ENCODE results near the gene CDK8. TPM values are rescaled to one million over a fixed set of nuclear protein-coding genes. Genes with fewer than 3 reads are reported as not detected.
"Not testable (repeated sequence)": the region's sequence is repeated elsewhere in the genome, so short reads cannot be mapped to it uniquely, and the experiment has no call there.

The CDK8 gene
- total RNA-seq, 2 experiments from 2014 or later, result 14.1 to 15.5 TPM

DNA sequence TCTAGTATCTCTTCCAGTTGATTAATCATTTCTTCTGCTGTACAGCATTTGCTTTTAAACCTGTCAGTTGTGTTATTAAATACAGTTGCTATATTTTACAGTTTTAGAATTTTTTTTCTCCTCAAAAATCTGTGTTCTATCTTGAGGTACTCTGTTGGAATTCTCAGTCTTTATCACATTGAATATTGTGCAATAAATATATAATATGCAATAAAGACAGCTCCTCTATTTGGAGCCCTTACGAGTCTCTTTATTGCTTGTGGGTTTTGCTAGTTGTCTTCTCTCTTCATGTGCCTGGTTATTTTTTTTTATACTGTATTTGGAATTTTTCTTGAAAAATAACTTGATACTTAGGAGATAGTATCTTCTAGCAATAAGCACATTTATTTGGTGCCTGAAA lies 51.7 kb downstream of the CDK8 start:
- peaks cover 7% of the 10 kb centered on the region for H3K9me3 Mint-ChIP-seq
- no peak overlapping the region for H3K27ac Mint-ChIP-seq
- no peak overlapping the region for H3K4me3 Mint-ChIP-seq
- ChIA-PET CTCF (no interaction called here), POLR2A (no interaction called here)
- peaks cover 5% of the 10 kb centered on the region for H3K4me1 Mint-ChIP-seq
- no peaks in the 10 kb centered on the region for H3K27me3 Mint-ChIP-seq
- DNase-seq, result no peak
- H3K36me3 Mint-ChIP-seq (ENCODE audit: low read depth), result no peaks in the 10 kb centered on the region

GRCh38 chr13:26307701-26308100 lies 53.8 kb downstream of the CDK8 start:
- Mint-ChIP-seq H3K4me1 (peaks cover 5% of the 10 kb centered on the region), H3K27me3 (no peaks in the 10 kb centered on the region), H3K36me3 (ENCODE audit: low read depth) (no peaks in the 10 kb centered on the region), H3K4me3 (no peak overlapping the region), H3K27ac (no peak overlapping the region), H3K9me3 (peaks cover 10% of the 10 kb centered on the region)
- ChIA-PET POLR2A (no interaction called here), CTCF (no interaction called here)
- no peak for DNase-seq

- Mint-ChIP-seq H3K27me3 (no peaks in the 10 kb centered on the region), H3K4me1 (peaks cover 5% of the 10 kb centered on the region), H3K9me3 (peaks cover 10% of the 10 kb centered on the region), H3K4me3 (no peak overlapping the region), H3K36me3 (ENCODE audit: low read depth) (no peaks in the 10 kb centered on the region), H3K27ac (no peak overlapping the region)
- DNase-seq, result no peak
- POLR2A ChIA-PET, result no interaction called here
- CTCF ChIA-PET, result no interaction called here
Measured at GRCh38 chr13:26308250-26308649, 54.3 kb downstream of the CDK8 start.

DNA sequence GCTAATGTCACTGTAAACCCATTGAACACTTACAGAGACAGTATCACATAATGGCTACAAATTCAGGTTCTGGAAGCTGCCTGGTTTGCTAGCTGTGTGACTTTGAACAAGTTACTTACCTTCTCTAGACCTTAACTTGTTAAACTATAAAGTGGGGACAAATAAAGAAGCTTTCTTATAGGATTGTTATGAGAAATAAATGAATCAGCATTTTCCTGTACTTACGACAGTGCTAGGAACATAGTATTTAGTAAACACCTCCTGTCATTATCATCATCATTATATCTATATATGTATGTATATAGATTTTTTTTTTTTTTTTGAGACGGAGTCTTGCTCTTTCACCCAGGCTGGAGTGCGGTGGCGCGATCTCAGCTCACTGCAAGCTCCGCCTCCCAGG lies 54.9 kb downstream of the CDK8 start:
- H3K4me3 Mint-ChIP-seq, result no peak overlapping the region
- H3K27me3 Mint-ChIP-seq, result no peaks in the 10 kb centered on the region
- DNase-seq, result no peak
- H3K27ac Mint-ChIP-seq, result no peak overlapping the region
- H3K36me3 Mint-ChIP-seq (ENCODE audit: low read depth), result peaks cover 2% of the 10 kb centered on the region
- POLR2A ChIA-PET, result no interaction called here
- H3K4me1 Mint-ChIP-seq, result peaks cover 7% of the 10 kb centered on the region
- H3K9me3 Mint-ChIP-seq, result peaks cover 10% of the 10 kb centered on the region
- CTCF ChIA-PET, result interaction anchor here (0.7 kb wide), 1 partner anchor 40 kb away, joined by 3 read pairs; no protein-coding TSS in a partner anchor

- Mint-ChIP-seq H3K9me3 (peaks cover 10% of the 10 kb centered on the region), H3K4me3 (no peak overlapping the region), H3K27ac (no peak overlapping the region), H3K27me3 (no peaks in the 10 kb centered on the region), H3K36me3 (ENCODE audit: low read depth) (peaks cover 2% of the 10 kb centered on the region), H3K4me1 (peaks cover 5% of the 10 kb centered on the region)
- CTCF ChIA-PET, result no interaction called here
- POLR2A ChIA-PET, result no interaction called here
- no peak for DNase-seq
Measured at GRCh38 chr13:26310003-26310402, 56.1 kb downstream of the CDK8 start.

DNA sequence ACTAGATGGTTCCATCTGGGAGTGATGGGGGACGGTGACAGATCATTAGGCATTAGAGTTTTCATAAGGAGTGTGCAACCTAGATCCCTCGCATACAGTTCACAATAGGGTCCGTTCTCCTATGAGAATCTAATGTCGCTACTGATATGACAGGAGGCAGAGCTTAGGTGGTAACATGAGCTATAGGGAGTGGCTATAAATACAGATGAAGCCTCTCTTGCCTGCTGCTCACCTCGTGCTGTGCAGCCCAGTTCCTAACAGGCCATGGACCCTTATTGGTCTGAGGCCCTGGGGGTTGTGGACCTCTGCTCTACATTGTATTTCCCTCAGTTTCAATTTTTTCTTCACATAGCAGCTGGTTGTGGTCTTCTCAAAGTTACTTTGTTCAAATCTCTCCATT lies 56.5 kb downstream of the CDK8 start:
- DNase-seq, result no peak
- Mint-ChIP-seq H3K27me3 (no peaks in the 10 kb centered on the region), H3K36me3 (ENCODE audit: low read depth) (peaks cover 2% of the 10 kb centered on the region), H3K4me1 (peaks cover 5% of the 10 kb centered on the region), H3K9me3 (peaks cover 10% of the 10 kb centered on the region), H3K4me3 (no peak overlapping the region), H3K27ac (no peak overlapping the region)
- ChIA-PET CTCF (no interaction called here), POLR2A (no interaction called here)

DNA sequence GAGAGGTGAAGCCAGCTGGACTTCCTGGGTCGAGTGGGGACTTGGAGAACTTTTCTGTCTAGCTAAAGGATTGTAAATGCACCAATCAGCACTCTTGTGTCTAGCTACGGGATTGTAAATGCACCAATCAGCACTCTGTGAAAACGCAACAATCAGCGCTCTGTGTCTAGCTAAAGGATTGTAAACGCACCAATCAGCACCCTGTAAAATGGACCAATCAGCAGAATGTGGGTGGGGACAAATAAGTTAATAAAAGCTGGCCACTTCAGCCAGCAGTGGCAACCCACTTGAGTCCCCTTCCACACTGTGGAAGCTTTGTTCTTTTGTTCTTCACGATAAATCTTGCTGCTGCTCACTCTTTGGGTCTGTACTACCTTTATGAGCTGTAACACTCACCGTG lies 58.1 kb downstream of the CDK8 start:
- H3K4me3 Mint-ChIP-seq; H3K4me1 Mint-ChIP-seq; H3K27me3 Mint-ChIP-seq; H3K36me3 Mint-ChIP-seq (ENCODE audit: low read depth); POLR2A ChIA-PET; CTCF ChIA-PET; H3K27ac Mint-ChIP-seq; DNase-seq: not testable (repeated sequence)
- peaks cover 13% of the 10 kb centered on the region for H3K9me3 Mint-ChIP-seq

- CTCF ChIA-PET; H3K9me3 Mint-ChIP-seq; H3K4me3 Mint-ChIP-seq; H3K27ac Mint-ChIP-seq; POLR2A ChIA-PET; H3K36me3 Mint-ChIP-seq (ENCODE audit: low read depth); H3K4me1 Mint-ChIP-seq; DNase-seq; H3K27me3 Mint-ChIP-seq: not testable (repeated sequence)
Measured at GRCh38 chr13:26316095-26316494, 62.2 kb downstream of the CDK8 start.

DNA sequence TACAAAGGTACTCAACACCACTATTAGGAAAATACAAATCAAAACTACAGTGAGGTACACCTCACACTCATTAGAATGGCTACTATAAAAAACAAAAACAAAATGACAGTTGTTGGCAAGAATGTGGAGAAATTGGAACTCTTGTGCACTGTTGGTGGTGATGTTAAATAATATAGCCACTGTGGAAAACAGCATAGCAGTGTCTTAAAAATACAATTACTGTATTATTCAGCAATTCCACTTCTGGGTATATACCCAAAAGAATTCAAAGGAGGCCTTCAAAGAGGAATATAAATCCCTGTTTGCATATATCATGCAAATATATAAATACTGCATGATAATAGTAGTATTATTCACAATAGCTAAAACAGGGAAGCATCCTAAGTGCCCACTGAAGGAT lies 66.8 kb downstream of the CDK8 start:
- H3K9me3 Mint-ChIP-seq, result peaks cover under 1% of the 10 kb centered on the region
- no peak for DNase-seq
- CTCF ChIA-PET, result interaction anchor here (0.6 kb wide), 2 partner anchors 133 to 462 kb away, joined by 3 read pairs; no protein-coding TSS in a partner anchor
- H3K4me3 Mint-ChIP-seq, result no peak overlapping the region
- no peaks in the 10 kb centered on the region for H3K36me3 Mint-ChIP-seq (ENCODE audit: low read depth)
- POLR2A ChIA-PET, result no interaction called here
- no peak overlapping the region for H3K27ac Mint-ChIP-seq
- peaks cover 5% of the 10 kb centered on the region for H3K4me1 Mint-ChIP-seq
- no peaks in the 10 kb centered on the region for H3K27me3 Mint-ChIP-seq

- Mint-ChIP-seq H3K9me3 (no peaks in the 10 kb centered on the region), H3K27ac (no peak overlapping the region), H3K36me3 (ENCODE audit: low read depth) (no peaks in the 10 kb centered on the region), H3K4me1 (peaks cover 9% of the 10 kb centered on the region), H3K4me3 (no peak overlapping the region), H3K27me3 (no peaks in the 10 kb centered on the region)
- ChIA-PET CTCF (no interaction called here), POLR2A (no interaction called here)
- no peak for DNase-seq
Measured at GRCh38 chr13:26323127-26323526, 69.2 kb downstream of the CDK8 start.

- Mint-ChIP-seq H3K9me3 (peaks cover 3% of the 10 kb centered on the region), H3K4me3 (no peak overlapping the region), H3K4me1 (peaks cover 14% of the 10 kb centered on the region), H3K27ac (no peak overlapping the region), H3K36me3 (ENCODE audit: low read depth) (peaks cover under 1% of the 10 kb centered on the region), H3K27me3 (no peaks in the 10 kb centered on the region)
- DNase-seq, result no peak
- CTCF ChIA-PET, result no interaction called here
- POLR2A ChIA-PET, result no interaction called here
Measured at GRCh38 chr13:26323764-26324163, 69.8 kb downstream of the CDK8 start.

DNA sequence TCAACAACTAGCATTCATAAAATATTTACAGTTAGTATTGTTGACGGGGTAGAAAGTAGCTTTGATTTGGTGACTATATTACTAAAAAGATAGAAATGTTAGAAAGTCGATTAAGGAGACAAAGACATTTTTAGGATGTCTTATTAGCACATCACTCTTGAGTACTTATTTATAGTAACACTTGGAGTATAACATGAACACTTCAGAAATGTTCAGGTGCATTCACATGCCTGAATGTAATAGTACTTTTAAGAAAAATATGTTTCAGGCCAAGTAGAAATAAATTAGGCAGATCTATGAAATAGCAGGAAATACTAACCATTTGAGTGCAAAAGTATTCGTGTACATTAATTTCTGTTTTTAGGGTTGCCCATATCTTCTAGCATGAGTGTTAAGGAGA lies 70.4 kb downstream of the CDK8 start:
- H3K4me3 Mint-ChIP-seq, result no peak overlapping the region
- peaks cover 4% of the 10 kb centered on the region for H3K9me3 Mint-ChIP-seq
- ChIA-PET CTCF (no interaction called here), POLR2A (no interaction called here)
- peaks cover 2% of the 10 kb centered on the region for H3K36me3 Mint-ChIP-seq (ENCODE audit: low read depth)
- H3K27ac Mint-ChIP-seq, result no peak overlapping the region
- no peaks in the 10 kb centered on the region for H3K27me3 Mint-ChIP-seq
- peaks cover 15% of the 10 kb centered on the region for H3K4me1 Mint-ChIP-seq
- no peak for DNase-seq

- H3K27me3 Mint-ChIP-seq, result no peaks in the 10 kb centered on the region
- H3K4me3 Mint-ChIP-seq, result no peak overlapping the region
- DNase-seq, result no peak
- ChIA-PET POLR2A (no interaction called here), CTCF (no interaction called here)
- H3K27ac Mint-ChIP-seq, result no peak overlapping the region
- H3K4me1 Mint-ChIP-seq, result peaks cover 17% of the 10 kb centered on the region
- H3K9me3 Mint-ChIP-seq, result peaks cover 4% of the 10 kb centered on the region
- H3K36me3 Mint-ChIP-seq (ENCODE audit: low read depth), result peaks cover 2% of the 10 kb centered on the region
Measured at GRCh38 chr13:26324867-26325266, 70.9 kb downstream of the CDK8 start.

- POLR2A ChIA-PET, result no interaction called here
- peaks cover 20% of the 10 kb centered on the region for H3K4me1 Mint-ChIP-seq
- CTCF ChIA-PET, result interaction anchor here (1.2 kb wide), 1 partner anchor 25 kb away, joined by 3 read pairs; no protein-coding TSS in a partner anchor
Measured at GRCh38 chr13:26325876-26326275, 71.9 kb downstream of the CDK8 start.

More at GRCh38 chr13:26325876-26326275, 71.9 kb downstream of the CDK8 start:
- Mint-ChIP-seq H3K9me3 (peaks cover 4% of the 10 kb centered on the region), H3K36me3 (ENCODE audit: low read depth) (peaks cover 5% of the 10 kb centered on the region), H3K27me3 (no peaks in the 10 kb centered on the region), H3K4me3 (no peak overlapping the region), H3K27ac (no peak overlapping the region)
- DNase-seq, result no peak
